Small intestine (tissue), 7 donors: Measurements from ENCODE around the gene LRRTM4. TPM values are rescaled to one million over a fixed set of nuclear protein-coding genes. Genes with fewer than 3 reads are reported as not detected.
"Not testable (repeated sequence)": the region's sequence is repeated elsewhere in the genome, so short reads cannot be mapped to it uniquely, and the experiment has no call there.

Experiments used
- DNase-seq, 2 donors: peaks; one replicate each; pipeline versions ENCODE4 v3.0.0 to v3.0.0-alpha.2; 2013
- FAIRE-seq: peaks from 2 replicates; lab custom pipeline; 2012; peaks lifted over from hg19 to GRCh38; lab: Jason Lieb, UNC
- H3K27ac ChIP-seq, 3 donors: one replicate each; pipeline ENCODE4 v1.5.1; 2013; ENCODE audit warnings: low read length in 2 of 3, mild to moderate bottlenecking in 2 of 3, control low read depth in 1 of 3, inconsistent platforms in 1 of 3, low read depth in 1 of 3, moderate library complexity in 1 of 3
- H3K27me3 ChIP-seq, 3 donors: one replicate each; pipeline ENCODE4 v1.6.1; 2013; ENCODE audit warnings: low read length in 3 of 3, inconsistent platforms in 1 of 3; ENCODE audit not compliant: control insufficient read depth in 3 of 3, insufficient read depth in 3 of 3
- H3K36me3 ChIP-seq, 3 donors: one replicate each; pipeline ENCODE4 v1.6.1; 2013; ENCODE audit warnings: low read length in 3 of 3, inconsistent platforms in 1 of 3, low read depth in 1 of 3, mild to moderate bottlenecking in 1 of 3, moderate library complexity in 1 of 3; ENCODE audit not compliant: control insufficient read depth in 3 of 3, insufficient read depth in 2 of 3
- H3K4me1 ChIP-seq, 3 donors: one replicate each; pipeline ENCODE4 v1.6.1; 2013; ENCODE audit warnings: low read length in 2 of 3, inconsistent platforms in 1 of 3, low read depth in 1 of 3, mild to moderate bottlenecking in 1 of 3, moderate library complexity in 1 of 3; ENCODE audit not compliant: control insufficient read depth in 3 of 3, insufficient read depth in 2 of 3
- H3K4me3 ChIP-seq, 3 donors: one replicate each; pipeline ENCODE4 v1.5.1; 2013; ENCODE audit warnings: low read length in 3 of 3, control low read depth in 1 of 3, inconsistent platforms in 1 of 3, low read depth in 1 of 3, mild to moderate bottlenecking in 1 of 3, moderate library complexity in 1 of 3
- H3K9me3 ChIP-seq, 2 donors: one replicate each; pipeline ENCODE4 v1.6.1; 2013; ENCODE audit warnings: low read depth in 1 of 2, low read length in 1 of 2; ENCODE audit not compliant: control insufficient read depth in 2 of 2, insufficient read depth in 1 of 2
- WGBS, 3 donors: extraction: QIAGEN DNeasy Blood & Tissue Kit; methylation state at CpG; one replicate each; pipeline ENCODE4 v1.1.7; 2013; 5-methylcytosine and 5-hydroxymethylcytosine counted together
- polyA plus RNA-seq, 4 donors: library from polyadenylated mRNA; stranded (reverse) in 3 of 4; unstranded in 1 of 4; fragments of 200-250 nt in 3 of 4; fragments of 120-200 nt in 1 of 4; gene quantifications; one replicate each; pipeline versions ENCODE4 v1.2.1 to v1.2.3, GENCODE V29; 2013
- donor health status: healthy with polysubstance abuse.
- donor health status: control.
- donor health status: control.
- donor health status: Bipolar disorder and iron deficiency.
- donor health status: healthy.

Gene LRRTM4
- polyA plus RNA-seq, 4 donors: 0.07 to 0.09 TPM; not detected in 2

DNA sequence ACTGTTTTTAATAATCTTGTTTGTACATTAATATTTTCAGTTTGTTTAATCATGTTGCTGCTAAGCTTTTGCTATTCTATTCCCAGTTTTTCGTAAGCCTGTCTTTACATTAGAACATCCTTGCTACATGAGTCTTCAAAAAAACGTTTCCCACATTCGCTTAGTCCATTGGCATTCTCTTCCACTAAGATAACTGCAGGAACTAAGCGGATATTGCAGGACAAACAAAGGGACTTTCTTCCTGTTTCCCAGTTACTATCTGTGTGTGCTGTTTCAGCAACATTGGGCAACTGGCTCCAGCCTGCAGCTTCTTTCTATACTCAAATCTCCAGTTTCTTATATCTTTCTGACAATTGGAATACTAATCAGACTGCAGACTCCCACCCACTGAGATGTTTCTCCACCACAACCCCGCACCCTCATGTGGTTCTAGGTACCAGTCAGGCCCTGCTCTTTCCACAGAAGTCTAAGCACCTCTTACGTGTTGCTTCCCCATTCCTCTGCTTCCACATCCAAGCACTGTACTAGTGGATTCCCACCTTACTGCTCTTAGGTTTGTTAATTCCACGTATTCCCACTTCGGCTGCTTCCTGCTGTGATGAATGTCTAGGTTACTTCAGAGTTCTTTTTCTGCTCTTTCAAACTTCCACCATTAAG lies 420.3 kb downstream of the LRRTM4 start:
- Histone ChIP-seq H3K9me3 (no peaks in the 10 kb centered on the region), H3K27me3 (no peaks in the 10 kb centered on the region), H3K27ac (no peak overlapping the region), H3K4me3 (no peak overlapping the region), H3K36me3 (no peaks in the 10 kb centered on the region), H3K4me1 (no peaks in the 10 kb centered on the region)
- no peak for FAIRE-seq
- 74 to 77% (median 77%) methylated on average over 8 of the region's 8 CpGs for WGBS, 3 donors
- DNase-seq: no peak

DNA sequence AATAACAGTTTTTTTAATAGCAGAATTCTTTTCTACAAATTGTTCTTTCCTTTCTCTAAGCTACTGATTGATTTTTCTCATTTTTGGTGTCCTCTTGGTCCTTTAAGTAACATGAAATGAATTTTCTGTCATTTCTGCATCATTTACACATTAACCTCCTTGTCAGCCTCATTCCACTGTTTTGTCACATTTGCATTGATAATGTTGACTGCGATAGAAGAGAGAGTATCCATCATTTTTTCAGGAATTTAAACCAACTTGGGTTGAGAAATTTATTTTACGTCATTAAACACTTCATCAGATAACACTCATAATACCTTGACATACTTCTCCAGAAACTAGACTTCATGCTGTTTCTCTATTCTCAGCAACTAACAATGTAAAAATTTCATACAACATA lies 422.2 kb downstream of the LRRTM4 start:
- H3K27me3 ChIP-seq: no peaks in the 10 kb centered on the region
- DNase-seq: no peak
- WGBS, 3 donors: 81 to 91% (median 83%) methylated on average over 2 of the region's 2 CpGs
- no peaks in the 10 kb centered on the region for H3K36me3 ChIP-seq
- H3K4me1 ChIP-seq: no peaks in the 10 kb centered on the region
- FAIRE-seq: no peak
- H3K27ac ChIP-seq: no peak overlapping the region
- H3K9me3 ChIP-seq: no peaks in the 10 kb centered on the region
- H3K4me3 ChIP-seq: no peak overlapping the region

DNA sequence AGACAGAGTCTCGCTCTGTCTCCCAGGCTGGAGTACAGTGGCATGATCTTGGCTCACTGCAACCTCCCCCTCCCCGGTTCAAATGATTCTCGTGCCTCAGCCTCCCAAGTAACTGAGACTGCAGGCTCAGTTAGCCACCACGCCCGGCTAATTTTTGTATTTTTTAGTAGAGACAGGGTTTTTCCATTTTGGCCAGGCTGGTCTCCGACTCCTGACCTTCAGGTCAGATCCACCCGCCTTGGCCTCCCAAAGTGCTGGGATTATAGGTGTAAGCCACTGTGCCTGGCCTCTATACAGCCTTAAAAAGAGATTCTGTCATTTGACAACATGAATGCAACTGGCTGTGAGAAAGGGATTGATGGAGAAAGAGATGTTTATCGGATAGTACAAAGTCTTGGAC lies 426.7 kb downstream of the LRRTM4 start:
- DNase-seq, FAIRE-seq, H3K27me3 ChIP-seq: not testable (repeated sequence)

DNA sequence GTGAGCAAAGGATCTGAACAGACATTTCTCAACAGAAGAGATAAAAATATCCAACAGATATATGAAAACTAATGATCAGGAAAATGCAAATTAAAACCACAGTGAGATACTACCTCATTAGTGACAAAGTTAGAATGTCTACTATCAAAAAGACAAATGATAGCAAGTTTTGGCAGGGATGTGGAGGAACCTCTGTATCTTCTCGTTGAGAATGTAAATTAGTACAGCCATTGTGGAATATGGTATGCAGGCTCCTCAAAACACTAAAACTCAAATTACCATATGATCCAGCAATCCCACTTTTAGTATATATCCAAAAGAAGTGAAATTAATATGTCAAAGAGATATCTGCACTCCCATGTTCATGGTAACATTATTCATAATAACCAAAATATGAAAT lies 427.1 kb downstream of the LRRTM4 start:
- no peaks in the 10 kb centered on the region for H3K9me3 ChIP-seq
- no peaks in the 10 kb centered on the region for H3K4me1 ChIP-seq
- no peak overlapping the region for H3K4me3 ChIP-seq
- FAIRE-seq (no peak), DNase-seq (no peak)
- no peaks in the 10 kb centered on the region for H3K27me3 ChIP-seq
- H3K36me3 ChIP-seq: no peaks in the 10 kb centered on the region
- 41 to 68% (median 52%) methylated on average over 1 of the region's 1 CpG for WGBS, 3 donors
- no peak overlapping the region for H3K27ac ChIP-seq

More for the DNA sequence above, 426.7 kb downstream of the LRRTM4 start:
- H3K9me3 ChIP-seq, H3K4me3 ChIP-seq, H3K36me3 ChIP-seq, H3K27ac ChIP-seq, H3K4me1 ChIP-seq: not testable (repeated sequence)
- WGBS, 3 donors: 76 to 80% (median 79%) methylated on average over 8 of the region's 8 CpGs

DNA sequence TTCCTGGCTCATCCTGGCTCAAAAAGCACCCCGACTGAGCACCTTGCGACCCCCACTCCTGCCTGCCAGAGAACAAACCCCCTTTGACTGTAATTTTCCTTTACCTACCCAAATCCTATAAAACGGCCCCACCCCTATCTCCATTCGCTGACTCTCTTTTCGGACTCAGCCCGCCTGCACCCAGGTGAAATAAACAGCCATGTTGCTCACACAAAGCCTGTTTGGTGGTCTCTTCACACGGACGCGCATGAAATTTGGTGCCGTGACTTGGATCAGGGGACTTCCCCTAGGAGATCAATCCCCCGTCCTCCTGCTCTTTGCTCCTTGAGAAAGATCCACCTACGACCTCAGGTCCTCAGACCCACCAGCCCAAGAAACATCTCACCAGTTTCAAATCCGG lies 433.8 kb downstream of the LRRTM4 start:
- 29 to 35% (median 34%) methylated on average over 13 of the region's 13 CpGs for WGBS, 3 donors
- FAIRE-seq: not testable (repeated sequence)

DNA sequence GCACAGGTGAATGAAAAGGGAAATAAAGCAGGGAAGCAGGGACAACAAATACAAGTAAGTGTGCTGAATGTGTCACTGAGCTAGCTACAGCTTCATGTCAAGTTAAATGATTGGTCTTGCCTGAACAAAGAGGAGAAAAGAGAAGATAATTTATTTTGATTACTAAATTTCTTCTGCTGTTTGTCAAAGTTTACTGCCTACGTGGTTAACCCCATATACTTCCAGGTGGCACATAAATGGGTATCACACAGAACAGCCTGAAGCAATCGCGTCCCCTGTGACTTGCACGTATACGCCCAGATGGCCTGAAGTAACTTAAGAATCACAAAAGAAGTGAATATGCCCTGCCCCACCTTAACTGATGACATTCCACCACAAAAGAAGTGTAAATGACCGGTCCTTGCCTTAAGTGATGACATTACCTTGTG lies 434.2 kb downstream of the LRRTM4 start:
- Histone ChIP-seq H3K9me3 (no peaks in the 10 kb centered on the region), H3K4me1 (no peaks in the 10 kb centered on the region), H3K36me3 (no peaks in the 10 kb centered on the region), H3K27me3 (no peaks in the 10 kb centered on the region), H3K27ac (no peak overlapping the region), H3K4me3 (no peak overlapping the region)
- FAIRE-seq (no peak), DNase-seq (no peak)
- WGBS, 3 donors: 27 to 50% (median 39%) methylated on average over 6 of the region's 6 CpGs

More for the DNA sequence above, 433.8 kb downstream of the LRRTM4 start:
- not testable (repeated sequence) for H3K4me3 ChIP-seq, H3K36me3 ChIP-seq, H3K27me3 ChIP-seq, H3K4me1 ChIP-seq, H3K9me3 ChIP-seq, DNase-seq, H3K27ac ChIP-seq

DNA sequence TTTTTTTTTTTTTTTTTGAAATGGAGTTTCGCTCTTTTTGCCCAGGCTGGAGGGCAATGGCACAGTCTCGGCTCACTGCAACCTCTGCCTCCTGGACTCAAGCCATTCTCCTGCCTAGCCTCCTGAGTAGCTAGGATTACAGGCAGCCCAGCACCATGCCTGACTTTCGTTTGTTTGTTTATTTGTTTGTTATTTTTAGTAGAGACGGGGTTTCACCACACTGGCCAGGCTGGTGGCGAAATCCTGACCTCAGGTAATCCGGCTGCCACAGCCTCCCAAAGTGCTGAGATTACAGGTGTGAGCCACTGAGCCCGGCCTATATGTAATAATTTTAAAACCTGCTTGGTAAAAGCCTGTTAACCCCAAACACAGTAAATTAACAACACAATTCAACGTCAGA lies 435.7 kb downstream of the LRRTM4 start:
- no peak overlapping the region for H3K27ac ChIP-seq
- H3K4me1 ChIP-seq: no peaks in the 10 kb centered on the region
- H3K27me3 ChIP-seq: no peaks in the 10 kb centered on the region
- FAIRE-seq (no peak), DNase-seq (no peak)
- H3K9me3 ChIP-seq: no peaks in the 10 kb centered on the region
- 44 to 58% (median 55%) methylated on average over 8 of the region's 8 CpGs for WGBS, 3 donors
- no peaks in the 10 kb centered on the region for H3K36me3 ChIP-seq
- no peak overlapping the region for H3K4me3 ChIP-seq

DNA sequence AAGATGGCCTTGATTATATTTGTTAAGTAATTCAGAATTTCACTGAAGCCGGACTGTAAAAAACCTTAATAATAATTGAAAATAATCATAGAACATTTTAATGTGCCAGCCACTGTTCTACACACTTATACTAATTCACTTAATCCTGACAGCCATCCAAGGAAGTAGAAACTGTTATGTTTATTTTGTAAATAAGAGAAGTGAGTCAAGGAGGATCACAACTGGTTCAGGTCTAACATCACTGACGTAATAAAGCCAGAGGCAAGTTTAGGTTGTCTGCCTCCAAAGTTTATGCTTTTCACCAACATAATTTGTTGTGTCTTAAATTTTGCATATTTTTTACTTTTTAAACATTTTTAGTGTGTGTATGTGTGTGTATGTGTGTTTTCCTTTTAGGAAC lies 436.1 kb downstream of the LRRTM4 start:
- Histone ChIP-seq H3K4me1 (no peaks in the 10 kb centered on the region), H3K36me3 (no peaks in the 10 kb centered on the region), H3K4me3 (no peak overlapping the region), H3K9me3 (no peaks in the 10 kb centered on the region), H3K27ac (no peak overlapping the region), H3K27me3 (no peaks in the 10 kb centered on the region)
- WGBS, 3 donors: 84 to 88% (median 86%) methylated on average over 2 of the region's 2 CpGs
- DNase-seq (no peak), FAIRE-seq (no peak)

DNA sequence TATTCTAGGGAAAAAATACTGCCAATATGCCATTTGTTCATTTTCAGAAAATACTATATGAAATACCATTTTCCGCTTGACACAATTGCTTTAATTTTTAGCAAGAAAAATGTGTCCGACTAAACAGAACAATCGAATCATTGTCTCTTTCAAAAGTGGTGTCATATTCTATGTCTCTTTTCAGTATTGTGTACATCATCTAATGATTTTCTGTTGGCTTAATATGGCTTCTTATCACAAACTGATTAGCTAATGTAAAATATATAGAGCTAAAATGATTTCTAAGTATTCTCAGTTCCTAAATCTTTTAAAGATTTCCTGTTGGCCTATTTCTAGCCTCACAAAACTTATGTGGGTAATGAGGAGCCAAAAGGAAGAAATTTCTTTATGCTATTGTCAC lies 436.6 kb downstream of the LRRTM4 start:
- Histone ChIP-seq H3K27ac (no peak overlapping the region), H3K4me3 (no peak overlapping the region), H3K4me1 (no peaks in the 10 kb centered on the region), H3K36me3 (no peaks in the 10 kb centered on the region), H3K27me3 (no peaks in the 10 kb centered on the region), H3K9me3 (no peaks in the 10 kb centered on the region)
- DNase-seq: no peak
- WGBS, 3 donors: 87 to 90% (median 87%) methylated on average over 3 of the region's 3 CpGs
- FAIRE-seq: no peak
